AG10803 (cell line): ENCODE measurements around the gene GCM1.

Experiments
- DNase-seq: peaks from one replicate; pipeline ENCODE4 v3.0.0; 2010; ENCODE audit warnings: low read depth
- H3K4me3 ChIP-seq: 2 replicates; pipeline ENCODE4 v1.5.1; 2011; ENCODE audit warnings: mild to moderate bottlenecking, low read length, control low read depth
- TF ChIP-seq, protein P1 (sequence below): conservative IDR thresholded peaks from 2 replicates; pipeline ENCODE4 v1.5.1; 2011; ENCODE audit warnings: mild to moderate bottlenecking, low read length, control low read depth, inconsistent platforms

Gene GCM1

DNA sequence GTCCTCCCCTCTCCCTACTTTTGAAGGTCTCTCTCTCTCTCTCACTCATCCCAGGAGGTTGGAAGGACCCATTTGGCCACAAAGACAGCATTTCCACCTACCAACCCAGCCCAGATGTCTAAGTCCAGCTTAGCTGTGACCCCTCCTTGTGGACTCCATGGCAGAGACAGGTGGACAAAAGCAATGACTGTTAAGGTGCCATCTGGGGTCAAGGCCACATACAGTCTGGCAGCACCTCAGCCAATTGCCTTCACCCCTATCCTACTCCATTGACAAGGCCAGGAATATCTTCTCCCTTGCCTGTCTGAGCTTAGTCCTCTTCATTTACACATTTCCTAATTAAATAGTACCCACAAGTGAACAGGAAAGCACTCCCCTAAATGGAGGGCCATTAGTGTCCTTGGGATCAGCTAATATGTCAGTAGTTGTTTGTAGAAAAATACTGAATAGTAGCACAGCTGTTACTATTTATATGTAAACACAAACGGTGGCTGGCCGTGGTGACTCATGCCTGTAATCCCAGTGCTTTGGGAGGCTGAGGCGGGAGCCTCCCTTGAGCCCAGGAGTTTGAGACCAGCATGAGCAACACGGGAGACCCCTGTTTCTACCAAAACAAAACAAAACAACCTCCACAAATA is 28.8 kb downstream of the GCM1 start:
- H3K4me3 ChIP-seq, result no peak overlapping the region
- TF ChIP-seq, protein P1, sequence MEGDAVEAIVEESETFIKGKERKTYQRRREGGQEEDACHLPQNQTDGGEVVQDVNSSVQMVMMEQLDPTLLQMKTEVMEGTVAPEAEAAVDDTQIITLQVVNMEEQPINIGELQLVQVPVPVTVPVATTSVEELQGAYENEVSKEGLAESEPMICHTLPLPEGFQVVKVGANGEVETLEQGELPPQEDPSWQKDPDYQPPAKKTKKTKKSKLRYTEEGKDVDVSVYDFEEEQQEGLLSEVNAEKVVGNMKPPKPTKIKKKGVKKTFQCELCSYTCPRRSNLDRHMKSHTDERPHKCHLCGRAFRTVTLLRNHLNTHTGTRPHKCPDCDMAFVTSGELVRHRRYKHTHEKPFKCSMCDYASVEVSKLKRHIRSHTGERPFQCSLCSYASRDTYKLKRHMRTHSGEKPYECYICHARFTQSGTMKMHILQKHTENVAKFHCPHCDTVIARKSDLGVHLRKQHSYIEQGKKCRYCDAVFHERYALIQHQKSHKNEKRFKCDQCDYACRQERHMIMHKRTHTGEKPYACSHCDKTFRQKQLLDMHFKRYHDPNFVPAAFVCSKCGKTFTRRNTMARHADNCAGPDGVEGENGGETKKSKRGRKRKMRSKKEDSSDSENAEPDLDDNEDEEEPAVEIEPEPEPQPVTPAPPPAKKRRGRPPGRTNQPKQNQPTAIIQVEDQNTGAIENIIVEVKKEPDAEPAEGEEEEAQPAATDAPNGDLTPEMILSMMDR, result no peak
- peak; percentile 67 for DNase-seq

DNA sequence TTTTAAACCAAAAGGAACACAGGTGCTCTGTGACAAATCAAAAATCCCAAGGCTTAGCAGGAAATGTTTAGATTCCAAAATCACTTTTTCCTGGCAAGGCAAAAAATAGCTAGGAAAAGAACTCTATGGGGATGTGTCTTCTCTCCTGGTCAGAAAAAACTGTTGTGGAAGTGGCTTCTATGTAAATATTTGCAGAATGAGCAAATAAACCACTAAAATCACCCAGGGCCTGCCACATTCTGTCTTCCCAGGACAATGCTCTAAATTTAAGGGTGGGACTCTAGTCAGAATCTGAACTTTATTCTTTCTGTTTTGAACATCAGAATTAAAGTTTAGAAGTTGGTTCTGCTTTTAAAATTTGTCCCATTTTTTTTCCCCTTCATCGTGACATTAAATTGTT is 29.3 kb downstream of the GCM1 start:
- peak; percentile 57 for DNase-seq
- H3K4me3 ChIP-seq, result no peak overlapping the region

DNA sequence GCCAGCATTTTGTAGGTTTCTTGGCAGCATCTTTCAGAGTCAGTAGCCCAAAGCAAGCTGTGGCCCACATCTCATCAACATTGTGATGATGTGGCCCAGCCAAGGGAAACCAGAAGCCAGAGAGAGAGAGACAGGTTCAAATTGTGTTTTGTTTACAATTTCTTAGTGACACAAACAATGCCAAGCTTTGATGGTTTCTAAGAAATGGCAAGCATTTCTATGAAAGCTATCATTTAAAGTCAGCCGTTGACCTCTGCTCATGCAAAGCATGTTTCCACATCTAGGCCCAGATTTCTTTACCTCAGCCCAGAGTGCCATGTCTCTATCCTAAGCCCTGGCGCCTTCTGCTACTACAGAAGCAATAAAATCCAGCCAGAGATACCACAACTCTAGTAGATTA is 32.9 kb downstream of the GCM1 start:
- H3K4me3 ChIP-seq, result no peak overlapping the region

More for the DNA sequence above, 29.3 kb downstream of the GCM1 start:
- TF ChIP-seq, protein P1, result no peak

DNA sequence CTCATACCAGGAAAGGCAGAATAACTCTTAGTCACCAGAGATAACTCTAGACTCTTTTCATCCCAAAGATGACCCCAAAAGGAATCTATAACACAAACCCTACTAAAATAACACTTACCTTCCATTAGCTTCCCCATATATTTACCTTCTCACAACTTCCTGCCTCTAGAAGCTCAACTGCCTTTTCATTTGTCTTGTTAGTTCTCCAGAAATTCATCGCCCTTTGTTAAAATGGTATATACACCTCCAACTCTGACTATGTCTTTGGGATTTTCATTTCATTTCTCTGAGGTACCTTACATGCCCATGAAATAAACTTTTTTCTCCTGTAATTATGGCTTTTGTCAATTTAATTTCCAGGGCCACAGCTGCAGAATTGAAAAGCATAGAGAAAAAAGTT is 33.5 kb downstream of the GCM1 start:
- TF ChIP-seq, protein P1, result no peak
- no peak overlapping the region for H3K4me3 ChIP-seq
- no peak for DNase-seq

More for the DNA sequence above, 32.9 kb downstream of the GCM1 start:
- no peak for DNase-seq
- TF ChIP-seq, protein P1, result no peak

DNA sequence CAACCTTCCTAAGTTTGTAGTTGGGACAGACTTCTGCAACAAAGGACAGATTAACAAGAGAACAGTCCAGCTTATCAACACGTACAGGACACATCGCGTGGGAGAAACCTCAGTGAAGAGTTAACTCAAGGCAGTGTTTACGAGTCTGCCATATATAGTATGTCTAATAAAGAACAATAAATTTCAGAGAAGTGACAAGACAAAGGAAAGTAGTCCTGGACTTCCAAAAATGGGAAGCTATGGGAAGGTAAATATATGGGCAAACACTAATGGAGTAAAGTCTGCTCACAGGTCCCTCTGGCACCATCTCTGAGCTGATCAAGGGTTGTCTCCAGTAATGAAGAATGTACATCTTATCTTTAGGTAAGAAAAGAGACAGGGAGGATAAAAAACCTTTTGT is 34.9 kb downstream of the GCM1 start:
- TF ChIP-seq, protein P1, result no peak
- no peak overlapping the region for H3K4me3 ChIP-seq
- DNase-seq, result no peak

DNA sequence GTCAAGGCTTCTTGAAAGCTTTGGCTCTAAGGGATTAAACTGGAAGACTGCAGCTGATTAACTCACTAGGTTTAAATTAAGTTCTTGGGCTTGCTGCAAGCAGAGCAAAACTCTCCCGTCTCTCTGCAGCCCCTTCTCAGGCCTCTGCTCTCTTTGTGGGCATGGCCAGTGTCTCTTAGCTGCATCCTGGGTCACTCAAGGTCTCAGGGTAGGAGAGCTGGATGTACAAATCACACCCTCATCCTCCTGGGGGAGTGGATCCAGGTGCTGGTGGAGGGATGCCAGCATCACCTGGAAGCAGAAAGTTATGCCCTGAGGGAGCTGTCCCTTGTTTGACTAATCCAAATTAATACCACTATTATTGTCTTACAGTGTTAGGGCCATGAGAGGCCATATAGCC is 35.8 kb downstream of the GCM1 start:
- TF ChIP-seq, protein P1, result no peak
- no peak overlapping the region for H3K4me3 ChIP-seq
- DNase-seq, result no peak

DNA sequence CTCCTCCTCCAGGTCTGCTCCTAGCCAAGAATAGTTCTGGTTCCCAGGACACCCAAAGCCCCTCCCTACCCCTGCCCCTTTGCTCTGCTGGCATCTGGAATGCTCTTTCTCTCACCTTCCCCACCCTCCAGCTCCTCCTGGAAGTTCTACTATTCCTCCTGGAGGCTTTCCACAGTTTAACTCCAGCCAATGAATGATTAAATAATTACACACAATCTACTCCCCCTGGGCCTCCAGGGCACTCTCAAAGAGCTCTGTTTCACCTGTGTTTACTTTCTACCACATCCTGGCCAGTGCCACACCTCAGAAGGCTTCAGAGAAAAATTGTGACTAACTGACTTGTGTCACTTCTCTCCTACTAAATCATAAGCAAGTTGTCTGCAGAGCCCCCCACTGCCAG is 36.2 kb downstream of the GCM1 start:
- H3K4me3 ChIP-seq, result no peak overlapping the region
- TF ChIP-seq, protein P1, result no peak
- DNase-seq, result no peak
